Measurements from ENCODE around the gene PLEKHG3.

The PLEKHG3 gene

GRCh38 chr14:64683264-64683663, 21.0 kb upstream of the PLEKHG3 start:
- Mint-ChIP-seq H3K4me3 (peak overlapping the region; percentile 39), H3K27me3 (ENCODE audit: low read depth, poor library complexity) (peaks cover 2% of the 10 kb centered on the region), H3K4me1 (peaks cover 67% of the 10 kb centered on the region), H3K27ac (peak overlapping the region; percentile 97), H3K9me3 (no peaks in the 10 kb centered on the region), H3K36me3 (ENCODE audit: low read depth) (no peaks in the 10 kb centered on the region)
- no peak for TF ChIP-seq CTCF (IDR thresholded peaks at IDR 0.05)
- peak; percentile 30 for DNase-seq

GRCh38 chr14:64684091-64684490, 20.1 kb upstream of the PLEKHG3 start:
- peaks cover 10% of the 10 kb centered on the region for H3K27me3 Mint-ChIP-seq (ENCODE audit: low read depth, poor library complexity)
- H3K4me1 Mint-ChIP-seq, result peaks cover 67% of the 10 kb centered on the region
- H3K36me3 Mint-ChIP-seq (ENCODE audit: low read depth), result no peaks in the 10 kb centered on the region
- TF ChIP-seq CTCF (IDR thresholded peaks at IDR 0.05), result no peak
- peak overlapping the region; percentile 40 for H3K27ac Mint-ChIP-seq
- no peaks in the 10 kb centered on the region for H3K9me3 Mint-ChIP-seq
- no peak overlapping the region for H3K4me3 Mint-ChIP-seq
- DNase-seq, result no peak

- Mint-ChIP-seq H3K9me3 (no peaks in the 10 kb centered on the region), H3K27me3 (ENCODE audit: low read depth, poor library complexity) (peaks cover 13% of the 10 kb centered on the region), H3K27ac (peak overlapping the region; percentile 92), H3K4me1 (peaks cover 53% of the 10 kb centered on the region), H3K36me3 (ENCODE audit: low read depth) (no peaks in the 10 kb centered on the region), H3K4me3 (peak overlapping the region; percentile 52)
- no peak for TF ChIP-seq CTCF (IDR thresholded peaks at IDR 0.05)
- DNase-seq, result peak; percentile 29
These were observed 18.6 kb upstream of the PLEKHG3 start for GRCh38 chr14:64685371-64686281.

- H3K27me3 Mint-ChIP-seq (ENCODE audit: low read depth, poor library complexity), result peaks cover 13% of the 10 kb centered on the region
- no peaks in the 10 kb centered on the region for H3K36me3 Mint-ChIP-seq (ENCODE audit: low read depth)
- H3K4me1 Mint-ChIP-seq, result peaks cover 51% of the 10 kb centered on the region
- no peak for TF ChIP-seq CTCF (IDR thresholded peaks at IDR 0.05)
- peak overlapping the region; percentile 52 for H3K4me3 Mint-ChIP-seq
- peak overlapping the region; percentile 92 for H3K27ac Mint-ChIP-seq
- H3K9me3 Mint-ChIP-seq, result no peaks in the 10 kb centered on the region
- no peak for DNase-seq
These were observed 18.0 kb upstream of the PLEKHG3 start for GRCh38 chr14:64686282-64686615.

- DNase-seq, result no peak
- peaks cover 33% of the 10 kb centered on the region for H3K4me1 Mint-ChIP-seq
- TF ChIP-seq CTCF (IDR thresholded peaks at IDR 0.05), result no peak
- peaks cover 18% of the 10 kb centered on the region for H3K27me3 Mint-ChIP-seq (ENCODE audit: low read depth, poor library complexity)
- no peak overlapping the region for H3K4me3 Mint-ChIP-seq
- peak overlapping the region; percentile 52 for H3K27ac Mint-ChIP-seq
- no peaks in the 10 kb centered on the region for H3K36me3 Mint-ChIP-seq (ENCODE audit: low read depth)
- H3K9me3 Mint-ChIP-seq, result no peaks in the 10 kb centered on the region
These were observed 16.2 kb upstream of the PLEKHG3 start for GRCh38 chr14:64688031-64688430.

- DNase-seq, result no peak
- no peak for TF ChIP-seq CTCF (IDR thresholded peaks at IDR 0.05)
- peaks cover 15% of the 10 kb centered on the region for H3K27me3 Mint-ChIP-seq (ENCODE audit: low read depth, poor library complexity)
These were observed 15.4 kb upstream of the PLEKHG3 start for GRCh38 chr14:64688811-64689281.

More at GRCh38 chr14:64688811-64689281, 15.4 kb upstream of the PLEKHG3 start:
- no peak overlapping the region for H3K4me3 Mint-ChIP-seq
- no peaks in the 10 kb centered on the region for H3K9me3 Mint-ChIP-seq
- H3K36me3 Mint-ChIP-seq (ENCODE audit: low read depth), result no peaks in the 10 kb centered on the region
- peaks cover 27% of the 10 kb centered on the region for H3K4me1 Mint-ChIP-seq
- no peak overlapping the region for H3K27ac Mint-ChIP-seq
